Mucosa of stomach (tissue), 1 donor: Measurements from ENCODE around the gene TSEN54.

Experiments used
- H3K27me3 ChIP-seq: one replicate; pipeline ENCODE4 v1.7.0; 2013; ENCODE audit warnings: mild to moderate bottlenecking, low read length; ENCODE audit not compliant: control insufficient read depth, insufficient read depth
- H3K36me3 ChIP-seq: one replicate; pipeline ENCODE4 v1.7.0; 2013; ENCODE audit warnings: low read length; ENCODE audit not compliant: control insufficient read depth, insufficient read depth
- H3K4me1 ChIP-seq: one replicate; pipeline ENCODE4 v1.7.0; 2013; ENCODE audit warnings: mild to moderate bottlenecking, low read length; ENCODE audit not compliant: control insufficient read depth, insufficient read depth
- H3K4me3 ChIP-seq: one replicate; pipeline ENCODE4 v1.7.0; 2013; ENCODE audit warnings: low read length
- H3K9ac ChIP-seq: one replicate; pipeline ENCODE4 v1.7.0; 2013; ENCODE audit warnings: mild to moderate bottlenecking, low read length, moderate library complexity
- H3K9me3 ChIP-seq: one replicate; pipeline ENCODE4 v1.7.0; 2013; ENCODE audit warnings: mild to moderate bottlenecking, low read length, moderate library complexity; ENCODE audit not compliant: control insufficient read depth
- donor health status: Pancreatic carcinoma.

TSEN54 gene

DNA sequence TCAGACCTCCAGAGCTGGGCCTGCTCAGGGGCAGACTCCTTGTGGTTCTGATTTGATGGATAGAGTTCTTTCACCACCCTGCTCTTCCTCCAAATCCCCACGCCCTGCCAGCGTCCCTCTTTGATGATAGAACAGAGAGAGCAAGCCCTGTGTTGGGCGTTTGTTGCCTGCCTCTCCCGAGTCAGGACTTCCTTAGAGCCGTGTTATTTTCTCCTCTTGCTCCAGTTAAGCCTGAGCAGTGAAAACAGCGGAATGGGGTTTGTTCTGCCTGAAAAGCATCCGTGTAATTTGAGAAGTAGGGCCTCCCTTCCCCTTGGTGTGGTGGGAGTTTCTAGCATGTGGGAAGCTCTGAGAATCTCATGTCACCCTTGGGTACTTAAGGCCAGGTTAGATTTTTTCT, 37.8 kb upstream of the TSEN54 start:
- H3K4me3 ChIP-seq, result no peak overlapping the region
- H3K36me3 ChIP-seq, result no peaks in the 10 kb centered on the region
- H3K4me1 ChIP-seq, result peaks cover 13% of the 10 kb centered on the region
- H3K27me3 ChIP-seq, result no peaks in the 10 kb centered on the region
- no peaks in the 10 kb centered on the region for H3K9me3 ChIP-seq
- no peak overlapping the region for H3K9ac ChIP-seq

GRCh38 chr17:75480281-75480680, 36.0 kb upstream of the TSEN54 start:
- Histone ChIP-seq H3K4me1 (peaks cover 13% of the 10 kb centered on the region), H3K4me3 (no peak overlapping the region), H3K36me3 (no peaks in the 10 kb centered on the region), H3K27me3 (no peaks in the 10 kb centered on the region), H3K9ac (no peak overlapping the region), H3K9me3 (no peaks in the 10 kb centered on the region)

GRCh38 chr17:75481194-75482068, 34.9 kb upstream of the TSEN54 start:
- peaks cover 12% of the 10 kb centered on the region for H3K4me1 ChIP-seq
- H3K27me3 ChIP-seq, result no peaks in the 10 kb centered on the region
- H3K9ac ChIP-seq, result no peak overlapping the region
- no peaks in the 10 kb centered on the region for H3K36me3 ChIP-seq
- H3K4me3 ChIP-seq, result no peak overlapping the region
- no peaks in the 10 kb centered on the region for H3K9me3 ChIP-seq

GRCh38 chr17:75482098-75482942, 34.0 kb upstream of the TSEN54 start:
- Histone ChIP-seq H3K36me3 (peaks cover 6% of the 10 kb centered on the region), H3K27me3 (no peaks in the 10 kb centered on the region), H3K9me3 (no peaks in the 10 kb centered on the region), H3K4me1 (peaks cover 6% of the 10 kb centered on the region), H3K4me3 (no peak overlapping the region), H3K9ac (no peak overlapping the region)

DNA sequence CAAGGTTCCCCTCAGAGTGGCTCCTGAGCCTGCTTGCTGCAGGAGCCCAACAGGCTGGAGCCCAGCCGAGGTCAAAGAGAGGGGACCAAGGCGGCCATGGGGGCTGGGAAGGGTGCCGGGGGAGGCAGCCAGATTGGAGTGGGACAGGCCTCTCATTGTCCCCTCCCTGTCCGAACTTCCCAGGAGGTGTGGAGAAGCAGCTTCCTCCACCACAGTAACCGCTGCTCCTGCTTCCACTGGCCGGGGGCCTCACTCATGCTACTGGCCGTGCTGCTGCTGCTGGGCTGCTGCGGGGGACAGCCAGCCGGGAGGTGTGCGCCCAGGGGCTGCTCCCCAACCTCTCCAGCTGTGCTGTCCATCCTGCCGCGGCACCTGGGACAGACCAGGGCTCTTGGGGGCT, 30.6 kb upstream of the TSEN54 start:
- Histone ChIP-seq H3K4me3 (no peak overlapping the region), H3K4me1 (peaks cover 19% of the 10 kb centered on the region), H3K9ac (no peak overlapping the region)

GRCh38 chr17:75486151-75486550, 30.2 kb upstream of the TSEN54 start:
- Histone ChIP-seq H3K4me3 (no peak overlapping the region), H3K36me3 (peaks cover 9% of the 10 kb centered on the region), H3K9me3 (no peaks in the 10 kb centered on the region), H3K9ac (no peak overlapping the region), H3K4me1 (peaks cover 23% of the 10 kb centered on the region), H3K27me3 (no peaks in the 10 kb centered on the region)

More for the DNA sequence above, 30.6 kb upstream of the TSEN54 start:
- Histone ChIP-seq H3K36me3 (peaks cover 9% of the 10 kb centered on the region), H3K27me3 (no peaks in the 10 kb centered on the region), H3K9me3 (no peaks in the 10 kb centered on the region)

- no peaks in the 10 kb centered on the region for H3K9me3 ChIP-seq
- no peak overlapping the region for H3K9ac ChIP-seq
- H3K36me3 ChIP-seq, result peaks cover 11% of the 10 kb centered on the region
- no peak overlapping the region for H3K4me3 ChIP-seq
- peaks cover 23% of the 10 kb centered on the region for H3K4me1 ChIP-seq
- no peaks in the 10 kb centered on the region for H3K27me3 ChIP-seq
Measured at GRCh38 chr17:75486951-75487350, 29.4 kb upstream of the TSEN54 start.

GRCh38 chr17:75487351-75488070, 28.8 kb upstream of the TSEN54 start:
- Histone ChIP-seq H3K9ac (no peak overlapping the region), H3K27me3 (no peaks in the 10 kb centered on the region), H3K4me3 (no peak overlapping the region), H3K4me1 (peaks cover 23% of the 10 kb centered on the region), H3K9me3 (no peaks in the 10 kb centered on the region), H3K36me3 (peaks cover 16% of the 10 kb centered on the region)

- peaks cover 23% of the 10 kb centered on the region for H3K4me1 ChIP-seq
- peaks cover 25% of the 10 kb centered on the region for H3K36me3 ChIP-seq
- no peak overlapping the region for H3K4me3 ChIP-seq
- no peak overlapping the region for H3K9ac ChIP-seq
- H3K27me3 ChIP-seq, result no peaks in the 10 kb centered on the region
- H3K9me3 ChIP-seq, result no peaks in the 10 kb centered on the region
Measured at GRCh38 chr17:75488693-75489510, 27.4 kb upstream of the TSEN54 start.

- Histone ChIP-seq H3K9me3 (no peaks in the 10 kb centered on the region), H3K27me3 (no peaks in the 10 kb centered on the region), H3K9ac (no peak overlapping the region), H3K4me1 (peaks cover 23% of the 10 kb centered on the region), H3K4me3 (no peak overlapping the region), H3K36me3 (peaks cover 25% of the 10 kb centered on the region)
Measured at GRCh38 chr17:75489511-75489955, 26.8 kb upstream of the TSEN54 start.

DNA sequence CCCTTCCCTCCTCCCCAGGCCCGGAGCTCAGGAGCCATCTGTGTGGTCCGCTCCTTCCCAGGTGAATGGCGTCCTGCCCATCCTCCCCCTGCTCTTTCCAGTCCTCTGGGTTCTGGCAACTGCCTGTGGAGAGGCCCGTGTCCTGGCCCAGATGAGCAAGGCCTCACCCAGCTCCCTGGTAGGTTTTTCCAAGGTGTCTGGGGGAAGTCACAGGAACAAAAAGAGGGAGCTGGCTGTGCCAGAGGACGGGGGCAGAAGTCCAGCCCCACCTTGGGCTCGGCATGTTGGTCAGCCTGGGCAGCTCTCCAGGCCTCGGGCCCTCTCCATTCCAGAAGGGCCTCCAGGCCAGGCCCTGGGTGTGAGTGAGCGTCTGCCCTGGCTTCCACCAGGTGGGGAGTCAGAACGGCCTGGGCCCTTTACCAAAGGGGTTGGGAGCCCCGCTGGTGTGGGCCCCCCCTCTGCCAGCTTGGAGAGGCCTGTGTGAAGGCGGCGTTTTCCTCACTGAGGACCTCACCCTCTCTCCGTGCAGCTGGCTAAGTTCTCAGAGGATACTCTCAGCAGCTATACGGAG, 26.1 kb upstream of the TSEN54 start:
- H3K9ac ChIP-seq, result no peak overlapping the region
- no peaks in the 10 kb centered on the region for H3K27me3 ChIP-seq
- no peak overlapping the region for H3K4me3 ChIP-seq
- H3K4me1 ChIP-seq, result peaks cover 23% of the 10 kb centered on the region
- H3K9me3 ChIP-seq, result no peaks in the 10 kb centered on the region
- peaks cover 25% of the 10 kb centered on the region for H3K36me3 ChIP-seq
